OCI-LY3 (cell line): ENCODE data around the gene ROR2.

Experiments used
- CTCF ChIP-seq: fragments of 200-600, 300-600 bp; sonication (generic); IDR thresholded peaks from 2 replicates; pipeline ENCODE4 v1.5.1; 2014; ENCODE audit warnings: antibody characterized with exemption, low read length, low read depth
- EZH2phosphoT487 ChIP-seq: fragments of 200-600 bp; shearing (Covaris generic); IDR thresholded peaks from 2 replicates; pipeline ENCODE4 v1.6.1; 2018; ENCODE audit warnings: antibody characterized with exemption, mixed run types, low read depth

DNA sequence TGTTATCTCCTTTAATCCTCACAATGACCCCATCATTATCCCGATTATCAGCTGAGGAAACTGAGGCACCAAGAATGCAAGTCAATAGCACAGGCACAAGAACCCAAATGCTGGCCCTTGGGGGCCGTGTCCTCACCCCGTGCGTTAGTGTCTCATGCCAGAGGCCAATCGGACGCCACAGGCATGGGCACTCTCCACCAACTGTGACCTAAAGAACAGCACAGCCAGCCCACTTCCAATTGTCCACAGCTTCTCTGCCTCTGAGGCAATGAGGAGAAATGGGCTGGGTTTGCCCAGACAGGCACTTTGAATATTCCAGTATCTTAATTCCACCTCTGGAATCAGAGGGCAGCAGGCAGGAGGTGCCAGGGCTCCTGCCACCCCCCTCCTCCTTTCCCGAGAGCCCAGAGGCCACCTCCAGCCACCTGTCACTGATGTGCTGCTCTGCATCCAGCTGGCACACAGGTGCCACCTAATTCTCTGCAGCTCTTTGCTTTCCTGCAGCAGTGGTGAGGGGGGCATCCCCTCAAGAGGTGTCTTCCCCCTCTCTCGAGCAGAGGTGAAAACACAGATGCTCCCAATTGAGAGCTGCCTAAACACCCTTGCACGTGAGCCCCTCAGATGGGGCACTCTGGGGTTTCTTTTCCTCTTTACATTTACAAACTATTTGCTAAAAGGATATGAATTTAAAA, 107.5 kb downstream of the ROR2 start:
- no peak for TF ChIP-seq CTCF
- no peak for TF ChIP-seq EZH2phosphoT487
